HCT116 (cell line): Measurements from ENCODE around the gene FKBP5. TPM values are rescaled to one million over a fixed set of nuclear protein-coding genes. Genes with fewer than 3 reads are reported as not detected.
"Not testable (repeated sequence)": the region's sequence is repeated elsewhere in the genome, so short reads cannot be mapped to it uniquely, and the experiment has no call there.

Experiments used
- ATAC-seq: fragments of 200-7000 bp; cut with Tn5 transposase; 2 replicates; pipeline ENCODE4 v1.9.1; 2020; ENCODE audit warnings: mild to moderate bottlenecking, moderate library complexity
- BruUV-seq: library from RNA; stranded (reverse); fragments of 400-500 nt; replicated peaks from 2 replicates; lab custom pipeline; 2021; lab: Mats Ljungman, UMichigan
- CTCF ChIA-PET: fragments of 300-600 bp; sonication (Branson Sonifier 250); formaldehyde crosslinking; loops from one replicate; lab custom pipeline; 2021; ENCODE audit warnings: antibody characterized with exemption; lab: Charles Lee
- POLR2A ChIA-PET: fragments of 300-600, 350-600 bp; sonication (Branson Sonifier 250); formaldehyde crosslinking; loops from one replicate; lab custom pipeline; 2021; ENCODE audit warnings: antibody characterized with exemption; lab: Charles Lee
- RAD21 ChIA-PET, 2 experiments: fragments of 300-600 bp; sonication (Branson Sonifier 250); formaldehyde crosslinking; loops; one replicate each; lab custom pipeline; 2023; ENCODE audit warnings: low total read pairs in 2 of 2; ENCODE audit not compliant: uncharacterized antibody in 2 of 2, unreplicated experiment in 2 of 2, low non-redundant PET in 1 of 2; lab: Charles Lee
- DNase-seq: peaks from one replicate; pipeline ENCODE4 v3.0.0-alpha.2; 2010; ENCODE audit warnings: low read depth, low spot score
- H2AFZ ChIP-seq: fragments of 200-600 bp; shearing (Covaris generic), sonication (generic); 2 replicates; pipeline ENCODE4 v1.6.1; 2017; ENCODE audit warnings: low read depth, mixed run types, mixed read lengths, antibody characterized with exemption, low read length; ENCODE audit not compliant: poor library complexity, severe bottlenecking
- H3K27ac ChIP-seq: 2 replicates; pipeline ENCODE4 v1.5.1; 2012; ENCODE audit warnings: low read depth, low read length
- H3K27me3 ChIP-seq: fragments of 200-600 bp; sonication (generic); 2 replicates; pipeline ENCODE4 v1.6.1; 2016; ENCODE audit warnings: mixed run types, low read length, mixed read lengths; ENCODE audit not compliant: insufficient read depth
- H3K36me3 ChIP-seq, 2 experiments: fragments of 200-500 bp in 1 of 2; fragments of 200-600 bp in 1 of 2; sonication (Bioruptor generic) in 1 of 2; sonication (generic) in 1 of 2; 2 replicates each; pipeline versions ENCODE4 v1.5.1 to v1.6.1; 2014 to 2016; ENCODE audit warnings: low read length in 2 of 2, inconsistent platforms in 1 of 2, mixed read lengths in 1 of 2, mixed run types in 1 of 2; ENCODE audit not compliant: insufficient read depth in 2 of 2, control insufficient read depth in 1 of 2
- H3K4me1 ChIP-seq, 2 experiments: fragments of 200-600 bp in 1 of 2; sonication (generic) in 1 of 2; 2 replicates each; pipeline versions ENCODE4 v1.5.1 to v1.6.1; 2012 to 2017; ENCODE audit warnings: low read length in 2 of 2, inconsistent platforms in 1 of 2, mild to moderate bottlenecking in 1 of 2, mixed read lengths in 1 of 2, mixed run types in 1 of 2, moderate library complexity in 1 of 2; ENCODE audit not compliant: insufficient read depth in 2 of 2, control insufficient read depth in 1 of 2
- H3K4me2 ChIP-seq: fragments of 200-600 bp; sonication (generic); 2 replicates; pipeline ENCODE4 v1.6.1; 2017; ENCODE audit warnings: mixed run types, low read length, mixed read lengths
- H3K4me3 ChIP-seq, 2 experiments: fragments of 200-600 bp in 1 of 2; sonication (generic) in 1 of 2; replicated peaks in 1 of 2; 2 replicates each; pipeline ENCODE4 v1.5.1; 2011 to 2016; ENCODE audit warnings: low read length in 2 of 2, control low read depth in 1 of 2, low read depth in 1 of 2, mild to moderate bottlenecking in 1 of 2, mixed read lengths in 1 of 2, mixed run types in 1 of 2
- H3K79me2 ChIP-seq: fragments of 200-600 bp; sonication (generic); 2 replicates; pipeline ENCODE4 v1.6.1; 2017; ENCODE audit warnings: mild to moderate bottlenecking, mixed run types, low read length, moderate library complexity, mixed read lengths; ENCODE audit not compliant: insufficient read depth
- H3K9ac ChIP-seq: fragments of 200-600 bp; sonication (generic); 2 replicates; pipeline ENCODE4 v1.6.1; 2016; ENCODE audit warnings: low read length, mixed read lengths
- H3K9me2 ChIP-seq: fragments of 200-600 bp; sonication (generic), shearing (Covaris generic); 2 replicates; pipeline ENCODE4 v1.6.1; 2017; ENCODE audit warnings: mixed run types, mild to moderate bottlenecking, moderate library complexity; ENCODE audit not compliant: insufficient read depth
- H3K9me3 ChIP-seq, 2 experiments: fragments of 200-500 bp in 1 of 2; fragments of 200-600 bp in 1 of 2; sonication (Bioruptor generic) in 1 of 2; sonication (generic) in 1 of 2; 2 replicates each; pipeline ENCODE4 v1.6.1; 2014 to 2017; ENCODE audit warnings: low read length in 2 of 2, mixed read lengths in 2 of 2, inconsistent platforms in 1 of 2, low read depth in 1 of 2, mild to moderate bottlenecking in 1 of 2, mixed run types in 1 of 2, moderate library complexity in 1 of 2; ENCODE audit not compliant: control insufficient read depth in 1 of 2, insufficient read depth in 1 of 2
- H4K20me1 ChIP-seq: fragments of 200-600 bp; sonication (generic), shearing (Covaris generic); 2 replicates; pipeline ENCODE4 v1.6.1; 2017; ENCODE audit warnings: mixed run types, mild to moderate bottlenecking, moderate library complexity; ENCODE audit not compliant: insufficient read depth
- CTCF ChIP-seq, 3 experiments: fragments of 200-600 bp in 1 of 3; sonication (generic) in 1 of 3; IDR thresholded peaks in 2 of 3; conservative IDR thresholded peaks in 1 of 3; 2 replicates each; pipeline ENCODE4 v1.5.1; 2012 to 2017; ENCODE audit warnings: low read depth in 2 of 3, low read length in 2 of 3, antibody characterized with exemption in 1 of 3, borderline replicate concordance in 1 of 3, control low read depth in 1 of 3, mild to moderate bottlenecking in 1 of 3, mixed read lengths in 1 of 3, mixed run types in 1 of 3, moderate library complexity in 1 of 3; ENCODE audit not compliant: insufficient read depth in 1 of 3
- ELF1 ChIP-seq: IDR thresholded peaks from 2 replicates; pipeline ENCODE4 v1.6.1; 2012; ENCODE audit warnings: low read depth, borderline replicate concordance
- FOSL1 ChIP-seq: IDR thresholded peaks from 2 replicates; pipeline ENCODE4 v1.6.1; 2012; ENCODE audit warnings: low read depth
- RAD21 ChIP-seq: IDR thresholded peaks from 2 replicates; pipeline ENCODE4 v1.6.1; 2012; ENCODE audit warnings: low read depth, mild to moderate bottlenecking
- intact Hi-C: fragments of 100-400 bp; cut with micrococcal nuclease; formaldehyde crosslinking; loops from 2 replicates; pipeline ENCODE4 v1.10.0; 2022
- total RNA-seq: library from RNA; stranded (reverse); gene quantifications from one replicate; pipeline ENCODE4 v1.2.1, GENCODE V29; 2021; ENCODE audit not compliant: unreplicated experiment

The FKBP5 gene
- total RNA-seq, 1 experiment from 2014 or later, result 50.3 TPM

- BruUV-seq, H3K9ac ChIP-seq, H4K20me1 ChIP-seq, DNase-seq, H3K4me3 ChIP-seq, H3K79me2 ChIP-seq, H3K4me2 ChIP-seq, H3K9me3 ChIP-seq, H3K4me1 ChIP-seq, intact Hi-C loops, H3K27ac ChIP-seq, ATAC-seq, H3K9me2 ChIP-seq, RAD21 ChIA-PET, H3K27me3 ChIP-seq, CTCF ChIA-PET, POLR2A ChIA-PET, H2AFZ ChIP-seq: not testable (repeated sequence)
- H3K36me3 ChIP-seq, result peaks cover 2 to 16% of the 10 kb centered on the region in 2 experiments; a peak in 2 of 4 replicates
Measured at GRCh38 chr6:35570885-35571330, 117.8 kb downstream of the FKBP5 start.

- Histone ChIP-seq H3K27ac (no peak overlapping the region), H4K20me1 (no peaks in the 10 kb centered on the region), H3K27me3 (0 out of 2 replicates have a peak, but pooled peaks cover 8% of the 10 kb centered on the region), H3K9me2 (no peaks in the 10 kb centered on the region), H3K4me2 (no peak overlapping the region), H3K36me3 (0 out of 4 replicates have a peak, but pooled peaks cover 0 to 5% of the 10 kb centered on the region in 2 experiments), H3K4me1 (no peaks in the 10 kb centered on the region), H3K4me3 (no peak overlapping the region), H3K9ac (no peak overlapping the region), H3K79me2 (no peaks in the 10 kb centered on the region), H2AFZ (no peak overlapping the region), H3K9me3 (no peaks in the 10 kb centered on the region)
- CTCF ChIA-PET, result interaction anchor here (0.7 to 2.0 kb wide), 4 partner anchors 15 to 168 kb away, joined by 3 to 11 read pairs (median 4); partner anchors contain the start of gene ARMC12
- DNase-seq (no peak), ATAC-seq (peak; percentile 97)
- POLR2A ChIA-PET, result no interaction called here
- intact Hi-C loops, result no loop called here
- RAD21 ChIA-PET, result no interaction called here
- no TSS peak for BruUV-seq
- TF ChIP-seq CTCF (IDR thresholded peaks at IDR 0.05 in 2 of 3, conservative IDR thresholded peaks at IDR 0.05 in 1 of 3; ENCODE audit: borderline replicate concordance in 1 of 3, insufficient read depth in 1 of 3, low read depth in 2 of 3, low read length in 2 of 3), result peak in 2 of 3 experiments; percentile 61 to 77; a peak in 4 of 6 replicates
- TF ChIP-seq RAD21, result peak; percentile 43
- TF ChIP-seq FOSL1, result no peak
- TF ChIP-seq ELF1, result no peak
Measured at GRCh38 chr6:35569011-35569461, 119.7 kb downstream of the FKBP5 start.
